ENCODE measurements around the gene C12orf76. TPM values are rescaled to one million over a fixed set of nuclear protein-coding genes. Genes with fewer than 3 reads are reported as not detected.

The C12orf76 gene
- total and polyA plus RNA-seq, 9 of the 15 experiments (the other 6 are each of a cell fraction or from before 2014, with no cell fraction given) = 6.3 to 38.6 (median 12.3) TPM

DNA sequence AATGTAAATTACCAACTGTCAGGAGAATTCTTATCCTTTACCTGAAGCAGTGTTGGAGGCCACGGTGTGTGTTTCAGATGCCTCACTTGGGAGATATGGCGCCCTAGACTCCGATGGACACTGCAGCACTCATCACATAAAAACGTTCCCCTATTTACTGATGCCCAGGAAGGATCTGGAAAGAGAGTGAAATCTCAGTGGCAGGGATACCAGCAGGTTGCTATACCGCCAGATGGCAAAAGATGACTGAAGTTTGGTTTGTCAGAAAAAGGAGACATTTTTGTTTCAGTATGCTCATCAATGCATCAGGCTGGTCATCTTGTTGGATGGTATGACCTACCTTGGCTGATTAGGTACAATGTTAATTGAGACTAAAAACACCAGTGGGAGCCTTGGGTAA lies 56.7 kb downstream of the C12orf76 start (continued):
- TF ChIP-seq ATF7 (IDR thresholded peaks at IDR 0.05) (no peak), NFIX (CRISPR knock-in tag; IDR thresholded peaks at IDR 0.05; ENCODE audit: low read depth) (no peak), ZNF696 (CRISPR knock-in tag; conservative IDR thresholded peaks at IDR 0.05) (no peak)
- TF ChIP-seq, protein P1, sequence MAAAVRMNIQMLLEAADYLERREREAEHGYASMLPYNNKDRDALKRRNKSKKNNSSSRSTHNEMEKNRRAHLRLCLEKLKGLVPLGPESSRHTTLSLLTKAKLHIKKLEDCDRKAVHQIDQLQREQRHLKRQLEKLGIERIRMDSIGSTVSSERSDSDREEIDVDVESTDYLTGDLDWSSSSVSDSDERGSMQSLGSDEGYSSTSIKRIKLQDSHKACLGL (CRISPR knock-in tag; IDR thresholded peaks at IDR 0.05; ENCODE audit: borderline replicate concordance, poor library complexity, severe bottlenecking) = no peak

Small RNA genes within 50 kb of the gene (small RNA-seq; reads per million reads assigned to genes)
- not detected for gene AC007546.2

Other genes with a start within 250 kb of the C12orf76 start
- gene TRPV4, start 215.1 kb downstream of the C12orf76 start, total RNA-seq (2014; rRNA removed) = not detected in 2 replicates
- gene TRPV4, start 215.1 kb downstream of the C12orf76 start, total RNA-seq (2014; rRNA removed; fragmentation: Illumina TruSeq; extraction: Trizol) = not detected in 2 replicates
- gene TRPV4, start 215.1 kb downstream of the C12orf76 start, total RNA-seq (2015; rRNA removed; fragmentation: Illumina TruSeq; extraction: Trizol) = not detected in 2 replicates
- not detected in 2 replicates for gene TRPV4, start 215.1 kb downstream of the C12orf76 start, total RNA-seq (2021)
- 0.13 and 0.47 TPM in 2 replicates for gene TRPV4, start 215.1 kb downstream of the C12orf76 start, polyA plus RNA-seq (2011; rRNA removed)
- gene TRPV4, start 215.1 kb downstream of the C12orf76 start, polyA plus RNA-seq (2014; fragmentation: Illumina TruSeq; extraction: Trizol) = not detected in 2 replicates
- not detected for gene TRPV4, start 215.1 kb downstream of the C12orf76 start, polyA plus RNA-seq (2014; fragmentation: Nextera tagmentation; extraction: Ambion mirVana)
- 0.03 TPM in 1 of 2 replicates, not detected in the other for gene TRPV4, start 215.1 kb downstream of the C12orf76 start, polyA plus RNA-seq (2014; rRNA removed)
- 6.9 and 10.7 TPM in 2 replicates for gene GLTP, start 168.0 kb downstream of the C12orf76 start, total RNA-seq (2014; rRNA removed)
- gene GLTP, start 168.0 kb downstream of the C12orf76 start, total RNA-seq (2014; rRNA removed; fragmentation: Illumina TruSeq; extraction: Trizol) = 7.2 and 7.8 TPM in 2 replicates
- 5.3 and 6.1 TPM in 2 replicates for gene GLTP, start 168.0 kb downstream of the C12orf76 start, total RNA-seq (2015; rRNA removed; fragmentation: Illumina TruSeq; extraction: Trizol)
- gene GLTP, start 168.0 kb downstream of the C12orf76 start, total RNA-seq (2021) = 6.0 and 6.6 TPM in 2 replicates
- gene GLTP, start 168.0 kb downstream of the C12orf76 start, polyA plus RNA-seq (2011; rRNA removed) = 4.7 and 4.9 TPM in 2 replicates
- gene GLTP, start 168.0 kb downstream of the C12orf76 start, polyA plus RNA-seq (2014; fragmentation: Illumina TruSeq; extraction: Trizol) = 7.8 and 8.3 TPM in 2 replicates
- 1 to 10 TPM; 4.4 to 5.0 TPM for gene GLTP, start 168.0 kb downstream of the C12orf76 start, polyA plus RNA-seq (2014; fragmentation: Nextera tagmentation; extraction: Ambion mirVana)
- gene GLTP, start 168.0 kb downstream of the C12orf76 start, polyA plus RNA-seq (2014; rRNA removed) = 5.7 and 6.1 TPM in 2 replicates
- gene TCHP, start 148.2 kb downstream of the C12orf76 start, total RNA-seq (2014; rRNA removed) = 19.7 and 27.7 TPM in 2 replicates
- 12.0 and 12.8 TPM in 2 replicates for gene TCHP, start 148.2 kb downstream of the C12orf76 start, total RNA-seq (2014; rRNA removed; fragmentation: Illumina TruSeq; extraction: Trizol)
- 19.7 and 22.4 TPM in 2 replicates for gene TCHP, start 148.2 kb downstream of the C12orf76 start, total RNA-seq (2015; rRNA removed; fragmentation: Illumina TruSeq; extraction: Trizol)
- gene TCHP, start 148.2 kb downstream of the C12orf76 start, total RNA-seq (2021) = 18.7 and 20.4 TPM in 2 replicates
- 13.7 and 15.0 TPM in 2 replicates for gene TCHP, start 148.2 kb downstream of the C12orf76 start, polyA plus RNA-seq (2011; rRNA removed)
- 19.4 and 20.2 TPM in 2 replicates for gene TCHP, start 148.2 kb downstream of the C12orf76 start, polyA plus RNA-seq (2014; fragmentation: Illumina TruSeq; extraction: Trizol)
- gene TCHP, start 148.2 kb downstream of the C12orf76 start, polyA plus RNA-seq (2014; fragmentation: Nextera tagmentation; extraction: Ambion mirVana) = 1 to 10 TPM; 3.4 to 4.7 TPM
- 29.6 and 30.4 TPM in 2 replicates for gene TCHP, start 148.2 kb downstream of the C12orf76 start, polyA plus RNA-seq (2014; rRNA removed)
- gene GIT2, start 52.2 kb downstream of the C12orf76 start, total RNA-seq (2014; rRNA removed) = 16.3 and 18.0 TPM in 2 replicates
- gene GIT2, start 52.2 kb downstream of the C12orf76 start, total RNA-seq (2014; rRNA removed; fragmentation: Illumina TruSeq; extraction: Trizol) = 23.3 and 24.0 TPM in 2 replicates
- gene GIT2, start 52.2 kb downstream of the C12orf76 start, total RNA-seq (2015; rRNA removed; fragmentation: Illumina TruSeq; extraction: Trizol) = 24.3 TPM in 2 replicates
- gene GIT2, start 52.2 kb downstream of the C12orf76 start, total RNA-seq (2021) = 23.5 and 24.7 TPM in 2 replicates
- gene GIT2, start 52.2 kb downstream of the C12orf76 start, polyA plus RNA-seq (2011; rRNA removed) = 27.4 and 30.4 TPM in 2 replicates
- gene GIT2, start 52.2 kb downstream of the C12orf76 start, polyA plus RNA-seq (2014; fragmentation: Illumina TruSeq; extraction: Trizol) = 23.7 and 26.9 TPM in 2 replicates
- gene GIT2, start 52.2 kb downstream of the C12orf76 start, polyA plus RNA-seq (2014; fragmentation: Nextera tagmentation; extraction: Ambion mirVana) = 1 to 10 TPM; 4.0 to 5.0 TPM
- gene GIT2, start 52.2 kb downstream of the C12orf76 start, polyA plus RNA-seq (2014; rRNA removed) = 20.1 and 26.2 TPM in 2 replicates
- 45.0 and 55.0 TPM in 2 replicates for gene ANKRD13A, start 49.1 kb downstream of the C12orf76 start, total RNA-seq (2014; rRNA removed)
- 40.3 and 46.8 TPM in 2 replicates for gene ANKRD13A, start 49.1 kb downstream of the C12orf76 start, total RNA-seq (2014; rRNA removed; fragmentation: Illumina TruSeq; extraction: Trizol)
- 41.6 and 45.1 TPM in 2 replicates for gene ANKRD13A, start 49.1 kb downstream of the C12orf76 start, total RNA-seq (2015; rRNA removed; fragmentation: Illumina TruSeq; extraction: Trizol)
- gene ANKRD13A, start 49.1 kb downstream of the C12orf76 start, total RNA-seq (2021) = 37.7 and 41.5 TPM in 2 replicates
- gene ANKRD13A, start 49.1 kb downstream of the C12orf76 start, polyA plus RNA-seq (2011; rRNA removed) = 47.5 and 52.0 TPM in 2 replicates
- 33.6 and 37.6 TPM in 2 replicates for gene ANKRD13A, start 49.1 kb downstream of the C12orf76 start, polyA plus RNA-seq (2014; fragmentation: Illumina TruSeq; extraction: Trizol)
- 1 to 10 TPM; 5.0 to 9.0 TPM for gene ANKRD13A, start 49.1 kb downstream of the C12orf76 start, polyA plus RNA-seq (2014; fragmentation: Nextera tagmentation; extraction: Ambion mirVana)
- 41.7 and 49.1 TPM in 2 replicates for gene ANKRD13A, start 49.1 kb downstream of the C12orf76 start, polyA plus RNA-seq (2014; rRNA removed)
- 6.1 and 7.6 TPM in 2 replicates for gene IFT81, start 75.8 kb upstream of the C12orf76 start, total RNA-seq (2014; rRNA removed)
- 9.1 and 11.2 TPM in 2 replicates for gene IFT81, start 75.8 kb upstream of the C12orf76 start, total RNA-seq (2014; rRNA removed; fragmentation: Illumina TruSeq; extraction: Trizol)
- gene IFT81, start 75.8 kb upstream of the C12orf76 start, total RNA-seq (2015; rRNA removed; fragmentation: Illumina TruSeq; extraction: Trizol) = 8.7 and 8.9 TPM in 2 replicates
- 6.7 and 7.2 TPM in 2 replicates for gene IFT81, start 75.8 kb upstream of the C12orf76 start, total RNA-seq (2021)
- gene IFT81, start 75.8 kb upstream of the C12orf76 start, polyA plus RNA-seq (2011; rRNA removed) = 6.6 and 9.8 TPM in 2 replicates
- gene IFT81, start 75.8 kb upstream of the C12orf76 start, polyA plus RNA-seq (2014; fragmentation: Illumina TruSeq; extraction: Trizol) = 7.9 and 8.3 TPM in 2 replicates
- gene IFT81, start 75.8 kb upstream of the C12orf76 start, polyA plus RNA-seq (2014; fragmentation: Nextera tagmentation; extraction: Ambion mirVana) = 1 to 10 TPM; 2.8 to 5.0 TPM
- gene IFT81, start 75.8 kb upstream of the C12orf76 start, polyA plus RNA-seq (2014; rRNA removed) = 8.7 and 11.9 TPM in 2 replicates
- gene ATP2A2, start 232.7 kb upstream of the C12orf76 start, total RNA-seq (2014; rRNA removed) = 73.5 and 82.5 TPM in 2 replicates
- gene ATP2A2, start 232.7 kb upstream of the C12orf76 start, total RNA-seq (2014; rRNA removed; fragmentation: Illumina TruSeq; extraction: Trizol) = 46.7 and 51.6 TPM in 2 replicates
- 47.7 and 49.9 TPM in 2 replicates for gene ATP2A2, start 232.7 kb upstream of the C12orf76 start, total RNA-seq (2015; rRNA removed; fragmentation: Illumina TruSeq; extraction: Trizol)
- gene ATP2A2, start 232.7 kb upstream of the C12orf76 start, total RNA-seq (2021) = 180 and 205 TPM in 2 replicates
- gene ATP2A2, start 232.7 kb upstream of the C12orf76 start, polyA plus RNA-seq (2011; rRNA removed) = 44.6 and 88.4 TPM in 2 replicates
- 137 and 150 TPM in 2 replicates for gene ATP2A2, start 232.7 kb upstream of the C12orf76 start, polyA plus RNA-seq (2014; fragmentation: Illumina TruSeq; extraction: Trizol)
- 1 to 10 TPM; 5.2 to 6.7 TPM for gene ATP2A2, start 232.7 kb upstream of the C12orf76 start, polyA plus RNA-seq (2014; fragmentation: Nextera tagmentation; extraction: Ambion mirVana)
- 60.8 and 63.2 TPM in 2 replicates for gene ATP2A2, start 232.7 kb upstream of the C12orf76 start, polyA plus RNA-seq (2014; rRNA removed)

All from K562 (cell line).